Upper lobe of right lung (tissue), 1 donor: ENCODE data around the gene APOBEC3G. TPM values are rescaled to one million over a fixed set of nuclear protein-coding genes. Genes with fewer than 3 reads are reported as not detected.

Experiments
- ATAC-seq: fragments of 200-7000 bp; cut with Tn5 transposase; one replicate; pipeline ENCODE4 v1.9.1; 2020; ENCODE audit warnings: mild to moderate bottlenecking, moderate library complexity
- DNase-seq: peaks from one replicate; pipeline ENCODE4 v3.0.0-alpha.2; 2020
- H3K27ac ChIP-seq: fragments of 200-600 bp; one replicate; pipeline ENCODE4 v1.8.0; 2022
- H3K27me3 ChIP-seq: fragments of 200-600 bp; one replicate; pipeline ENCODE4 v1.8.0; 2022; ENCODE audit warnings: mild to moderate bottlenecking
- H3K36me3 ChIP-seq: fragments of 200-600 bp; one replicate; pipeline ENCODE4 v1.8.0; 2022
- H3K4me1 ChIP-seq: fragments of 200-600 bp; one replicate; pipeline ENCODE4 v1.8.0; 2022
- H3K4me3 ChIP-seq: fragments of 200-600 bp; one replicate; pipeline ENCODE4 v1.8.0; 2022; ENCODE audit warnings: mild to moderate bottlenecking
- H3K9me3 ChIP-seq: fragments of 200-600 bp; one replicate; pipeline ENCODE4 v1.8.0; 2022
- CTCF ChIP-seq: fragments of 200-600 bp; IDR thresholded peaks from one replicate; pipeline ENCODE4 v1.8.0; 2022; ENCODE audit warnings: antibody characterized with exemption
- intact Hi-C: fragments of 100-400 bp; cut with DNase I; formaldehyde crosslinking; loops from one replicate; pipeline ENCODE4 v1.11.0; 2022
- total RNA-seq: library from RNA; stranded (reverse); fragmentation: NEBNext Ultra II Directional; extraction: Animal tissue kit (Norgen Biotek cat#: 25700); gene quantifications from one replicate; pipeline ENCODE4 v1.2.1, GENCODE V29; 2021
- donor health status: DM: no; HTN: yes; CAD: no; lungs with severe emphysema.

The APOBEC3G gene
- total RNA-seq, 1 donor from 2014 or later, result 16.1 TPM

- no peak overlapping the region for H3K27ac ChIP-seq
Measured at GRCh38 chr22:39098576-39098975, 21.5 kb downstream of the APOBEC3G start.

GRCh38 chr22:39101226-39101625 lies 24.2 kb downstream of the APOBEC3G start:
- H3K27ac ChIP-seq, result no peak overlapping the region
- no peak overlapping the region for H3K4me3 ChIP-seq
- ATAC-seq, result no peak
- no peak for DNase-seq
- H3K4me1 ChIP-seq, result peaks cover 18% of the 10 kb centered on the region
- no peak for TF ChIP-seq CTCF
- no peaks in the 10 kb centered on the region for H3K9me3 ChIP-seq
- H3K36me3 ChIP-seq, result no peaks in the 10 kb centered on the region
- intact Hi-C loops, result no loop called here
- no peaks in the 10 kb centered on the region for H3K27me3 ChIP-seq

More at GRCh38 chr22:39098576-39098975, 21.5 kb downstream of the APOBEC3G start:
- Histone ChIP-seq H3K36me3 (no peaks in the 10 kb centered on the region), H3K9me3 (no peaks in the 10 kb centered on the region), H3K4me1 (peaks cover 19% of the 10 kb centered on the region), H3K4me3 (no peak overlapping the region), H3K27me3 (no peaks in the 10 kb centered on the region)
- DNase-seq (no peak), ATAC-seq (no peak)
- no peak for TF ChIP-seq CTCF
- intact Hi-C loops, result no loop called here

GRCh38 chr22:39103431-39103830 lies 26.4 kb downstream of the APOBEC3G start:
- H3K4me3 ChIP-seq, result no peak overlapping the region
- no peaks in the 10 kb centered on the region for H3K9me3 ChIP-seq
- no peaks in the 10 kb centered on the region for H3K36me3 ChIP-seq
- no peak for TF ChIP-seq CTCF
- no peak overlapping the region for H3K27ac ChIP-seq
- no peaks in the 10 kb centered on the region for H3K4me1 ChIP-seq
- H3K27me3 ChIP-seq, result no peaks in the 10 kb centered on the region
- no peak for ATAC-seq
- intact Hi-C loops, result no loop called here
- no peak for DNase-seq

GRCh38 chr22:39106326-39106725 lies 29.3 kb downstream of the APOBEC3G start:
- Histone ChIP-seq H3K4me3 (no peak overlapping the region), H3K27ac (no peak overlapping the region), H3K27me3 (no peaks in the 10 kb centered on the region), H3K4me1 (no peaks in the 10 kb centered on the region), H3K9me3 (no peaks in the 10 kb centered on the region), H3K36me3 (no peaks in the 10 kb centered on the region)
- ATAC-seq, result no peak
- TF ChIP-seq CTCF, result no peak
- DNase-seq, result no peak
- intact Hi-C loops, result no loop called here

GRCh38 chr22:39108487-39108886 lies 31.4 kb downstream of the APOBEC3G start:
- ATAC-seq (no peak), DNase-seq (no peak)
- Histone ChIP-seq H3K27ac (no peak overlapping the region), H3K36me3 (no peaks in the 10 kb centered on the region), H3K4me3 (no peak overlapping the region), H3K4me1 (no peaks in the 10 kb centered on the region), H3K27me3 (peaks cover 8% of the 10 kb centered on the region), H3K9me3 (no peaks in the 10 kb centered on the region)
- intact Hi-C loops, result no loop called here
- no peak for TF ChIP-seq CTCF

- ATAC-seq, result no peak
- Histone ChIP-seq H3K9me3 (no peaks in the 10 kb centered on the region), H3K27me3 (peaks cover 16% of the 10 kb centered on the region), H3K27ac (no peak overlapping the region), H3K4me3 (no peak overlapping the region), H3K4me1 (no peaks in the 10 kb centered on the region), H3K36me3 (no peaks in the 10 kb centered on the region)
- DNase-seq, result no peak
- intact Hi-C loops, result no loop called here
- no peak for TF ChIP-seq CTCF
Measured at GRCh38 chr22:39109361-39109760, 32.3 kb downstream of the APOBEC3G start.
